Dermis blood vessel endothelial cell (primary cell): ENCODE results near the gene ITCH. TPM values are rescaled to one million over a fixed set of nuclear protein-coding genes. Genes with fewer than 3 reads are reported as not detected.
"Not testable (repeated sequence)": the region's sequence is repeated elsewhere in the genome, so short reads cannot be mapped to it uniquely, and the experiment has no call there.

Experiments used
- DNase-seq: peaks from one replicate; pipeline ENCODE4 v3.0.0; 2010
- total RNA-seq: library from RNA; depleted of rRNA; stranded (reverse); fragments of >200 nt; gene quantifications from 2 replicates; pipeline ENCODE4 v1.2.3, GENCODE V29; 2014

ITCH gene
- total RNA-seq, 1 donor from 2014 or later, result 70.3 TPM

- DNase-seq, result not testable (repeated sequence)
Observed at GRCh38 chr20:34382877-34383455, 19.9 kb downstream of the ITCH start.

- DNase-seq, result no peak
Observed at GRCh38 chr20:34385464-34385863, 22.4 kb downstream of the ITCH start.

- no peak for DNase-seq
Observed at GRCh38 chr20:34388000-34388399, 24.9 kb downstream of the ITCH start.

GRCh38 chr20:34388678-34389077 is 25.6 kb downstream of the ITCH start:
- no peak for DNase-seq

- peak; percentile 19 for DNase-seq
Observed at GRCh38 chr20:34389206-34389953, 26.3 kb downstream of the ITCH start.

GRCh38 chr20:34389954-34390555 is 27.0 kb downstream of the ITCH start:
- DNase-seq, result no peak

GRCh38 chr20:34396408-34396807 is 33.3 kb downstream of the ITCH start:
- no peak for DNase-seq

- no peak for DNase-seq
Observed at GRCh38 chr20:34397096-34397495, 34.0 kb downstream of the ITCH start.

- peak; percentile 32 for DNase-seq
Observed at GRCh38 chr20:34400776-34401175, 37.7 kb downstream of the ITCH start.

GRCh38 chr20:34401741-34402455 is 38.8 kb downstream of the ITCH start:
- no peak for DNase-seq

- no peak for DNase-seq
Observed at GRCh38 chr20:34402461-34402860, 39.4 kb downstream of the ITCH start.

- no peak for DNase-seq
Observed at GRCh38 chr20:34403063-34403827, 40.2 kb downstream of the ITCH start.

GRCh38 chr20:34403908-34404307 is 40.8 kb downstream of the ITCH start:
- DNase-seq, result no peak

GRCh38 chr20:34404803-34405202 is 41.7 kb downstream of the ITCH start:
- DNase-seq, result no peak

- DNase-seq, result peak; percentile 78
Observed at GRCh38 chr20:34405247-34405651, 42.2 kb downstream of the ITCH start.

- not testable (repeated sequence) for DNase-seq
Observed at GRCh38 chr20:34405942-34406341, 42.9 kb downstream of the ITCH start.

- DNase-seq, result no peak
Observed at GRCh38 chr20:34407962-34408474, 44.9 kb downstream of the ITCH start.

GRCh38 chr20:34410336-34410735 is 47.3 kb downstream of the ITCH start:
- DNase-seq, result no peak

GRCh38 chr20:34412453-34412852 is 49.4 kb downstream of the ITCH start:
- no peak for DNase-seq

GRCh38 chr20:34414525-34414924 is 51.5 kb downstream of the ITCH start:
- not testable (repeated sequence) for DNase-seq

- DNase-seq, result peak; percentile 77
Observed at GRCh38 chr20:34415079-34415478, 52.0 kb downstream of the ITCH start.

GRCh38 chr20:34420146-34420545 is 57.1 kb downstream of the ITCH start:
- DNase-seq, result peak; percentile 51
